ENCODE measurements around the gene IGFBP1. TPM values are rescaled to one million over a fixed set of nuclear protein-coding genes. Genes with fewer than 3 reads are reported as not detected.

Gene IGFBP1
- total and polyA plus RNA-seq, 2 of the 13 experiments (the other 11 are each of a cell fraction or from before 2014, with no cell fraction given), result 5.4 to 885 TPM

- TF ChIP-seq, protein P1, sequence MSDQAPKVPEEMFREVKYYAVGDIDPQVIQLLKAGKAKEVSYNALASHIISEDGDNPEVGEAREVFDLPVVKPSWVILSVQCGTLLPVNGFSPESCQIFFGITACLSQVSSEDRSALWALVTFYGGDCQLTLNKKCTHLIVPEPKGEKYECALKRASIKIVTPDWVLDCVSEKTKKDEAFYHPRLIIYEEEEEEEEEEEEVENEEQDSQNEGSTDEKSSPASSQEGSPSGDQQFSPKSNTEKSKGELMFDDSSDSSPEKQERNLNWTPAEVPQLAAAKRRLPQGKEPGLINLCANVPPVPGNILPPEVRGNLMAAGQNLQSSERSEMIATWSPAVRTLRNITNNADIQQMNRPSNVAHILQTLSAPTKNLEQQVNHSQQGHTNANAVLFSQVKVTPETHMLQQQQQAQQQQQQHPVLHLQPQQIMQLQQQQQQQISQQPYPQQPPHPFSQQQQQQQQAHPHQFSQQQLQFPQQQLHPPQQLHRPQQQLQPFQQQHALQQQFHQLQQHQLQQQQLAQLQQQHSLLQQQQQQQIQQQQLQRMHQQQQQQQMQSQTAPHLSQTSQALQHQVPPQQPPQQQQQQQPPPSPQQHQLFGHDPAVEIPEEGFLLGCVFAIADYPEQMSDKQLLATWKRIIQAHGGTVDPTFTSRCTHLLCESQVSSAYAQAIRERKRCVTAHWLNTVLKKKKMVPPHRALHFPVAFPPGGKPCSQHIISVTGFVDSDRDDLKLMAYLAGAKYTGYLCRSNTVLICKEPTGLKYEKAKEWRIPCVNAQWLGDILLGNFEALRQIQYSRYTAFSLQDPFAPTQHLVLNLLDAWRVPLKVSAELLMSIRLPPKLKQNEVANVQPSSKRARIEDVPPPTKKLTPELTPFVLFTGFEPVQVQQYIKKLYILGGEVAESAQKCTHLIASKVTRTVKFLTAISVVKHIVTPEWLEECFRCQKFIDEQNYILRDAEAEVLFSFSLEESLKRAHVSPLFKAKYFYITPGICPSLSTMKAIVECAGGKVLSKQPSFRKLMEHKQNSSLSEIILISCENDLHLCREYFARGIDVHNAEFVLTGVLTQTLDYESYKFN (CRISPR knock-in tag; conservative IDR thresholded peaks at IDR 0.05), result peak; percentile 97
- TF ChIP-seq IRX3 (CRISPR knock-in tag; IDR thresholded peaks at IDR 0.05; ENCODE audit: borderline replicate concordance, low read depth) (no peak), BORCS8-MEF2B (CRISPR knock-in tag; IDR thresholded peaks at IDR 0.05) (peak; percentile 64; the same call in 1 of the 2 replicates), HNRNPLL (IDR thresholded peaks at IDR 0.05; ENCODE audit: low read depth, low read length, poor library complexity, severe bottlenecking) (no peak), SMARCE1 (IDR thresholded peaks at IDR 0.05; ENCODE audit: borderline replicate concordance) (no peak), BRCA1 (CRISPR knock-in tag; IDR thresholded peaks at IDR 0.05) (no peak; the same call in 1 of the 2 replicates), ZNF747 (CRISPR knock-in tag; IDR thresholded peaks at IDR 0.05; ENCODE audit: borderline replicate concordance) (no peak), FOSL2 (CRISPR knock-in tag; IDR thresholded peaks at IDR 0.05) (peak; percentile 98), ZNF292 (CRISPR knock-in tag; IDR thresholded peaks at IDR 0.05; ENCODE audit: borderline replicate concordance, low read depth) (peak; percentile 97), ZNF563 (CRISPR knock-in tag; IDR thresholded peaks at IDR 0.05) (no peak), ZNF180 (CRISPR knock-in tag; IDR thresholded peaks at IDR 0.05; ENCODE audit: borderline replicate concordance, low read depth) (no peak), ZNF710 (CRISPR knock-in tag; IDR thresholded peaks at IDR 0.05; ENCODE audit: borderline replicate concordance) (peak; percentile 92; the same call in 1 of the 2 replicates)
- TF ChIP-seq, protein P2, sequence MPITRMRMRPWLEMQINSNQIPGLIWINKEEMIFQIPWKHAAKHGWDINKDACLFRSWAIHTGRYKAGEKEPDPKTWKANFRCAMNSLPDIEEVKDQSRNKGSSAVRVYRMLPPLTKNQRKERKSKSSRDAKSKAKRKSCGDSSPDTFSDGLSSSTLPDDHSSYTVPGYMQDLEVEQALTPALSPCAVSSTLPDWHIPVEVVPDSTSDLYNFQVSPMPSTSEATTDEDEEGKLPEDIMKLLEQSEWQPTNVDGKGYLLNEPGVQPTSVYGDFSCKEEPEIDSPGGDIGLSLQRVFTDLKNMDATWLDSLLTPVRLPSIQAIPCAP (CRISPR knock-in tag; IDR thresholded peaks at IDR 0.05; ENCODE audit: low read depth), result 0 out of 2 replicates have a peak, but pooled peaks have one; percentile 42
Observed at GRCh38 chr7:45881759-45882464, 6.4 kb upstream of the IGFBP1 start (continued).

Data from HepG2 (cell line).